Epidermal melanocyte (primary cell): ENCODE data around the gene TRIM43.
"Not testable (repeated sequence)": the region's sequence is repeated elsewhere in the genome, so short reads cannot be mapped to it uniquely, and the experiment has no call there.

ENCODE experiments used
- DNase-seq: peaks from one replicate; pipeline ENCODE4 v3.0.0; 2011; ENCODE audit warnings: low spot score; ENCODE audit not compliant: insufficient read length

The TRIM43 gene

DNA sequence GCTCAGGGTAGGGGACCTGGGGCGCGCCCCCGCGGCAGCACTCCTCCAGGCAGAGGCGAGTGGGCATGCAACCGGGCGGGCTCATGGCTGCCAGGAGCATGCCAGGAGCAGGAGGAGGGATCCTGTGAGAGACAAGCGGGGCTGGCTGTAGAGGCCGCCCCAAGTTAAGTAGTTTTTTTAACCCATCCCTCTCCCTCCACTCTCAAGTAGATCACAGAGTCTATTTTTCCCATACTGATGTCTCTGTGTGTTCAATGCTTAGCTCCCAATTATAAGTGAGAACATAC lies 49.4 kb downstream of the TRIM43 start:
- DNase-seq = not testable (repeated sequence)

DNA sequence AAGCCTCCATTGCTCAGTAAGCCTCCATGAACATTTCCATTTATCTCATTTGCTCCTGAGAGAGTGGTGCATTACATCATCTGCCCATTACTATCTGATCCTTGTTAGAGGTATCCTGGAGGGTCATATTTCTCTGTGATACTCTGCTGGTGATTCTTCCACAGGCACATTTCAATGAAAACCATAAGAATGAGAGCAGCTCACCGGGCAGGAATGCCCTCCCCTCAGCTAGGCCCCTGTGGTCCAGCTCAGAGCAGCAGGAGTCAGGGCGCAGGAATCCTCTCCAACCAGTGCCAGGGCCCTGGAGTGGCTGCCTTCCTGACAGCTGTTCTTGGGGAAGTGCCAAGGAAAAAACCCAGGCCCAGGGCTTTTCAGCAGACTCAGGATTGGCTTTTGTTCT lies 50.0 kb downstream of the TRIM43 start:
- DNase-seq = not testable (repeated sequence)

DNA sequence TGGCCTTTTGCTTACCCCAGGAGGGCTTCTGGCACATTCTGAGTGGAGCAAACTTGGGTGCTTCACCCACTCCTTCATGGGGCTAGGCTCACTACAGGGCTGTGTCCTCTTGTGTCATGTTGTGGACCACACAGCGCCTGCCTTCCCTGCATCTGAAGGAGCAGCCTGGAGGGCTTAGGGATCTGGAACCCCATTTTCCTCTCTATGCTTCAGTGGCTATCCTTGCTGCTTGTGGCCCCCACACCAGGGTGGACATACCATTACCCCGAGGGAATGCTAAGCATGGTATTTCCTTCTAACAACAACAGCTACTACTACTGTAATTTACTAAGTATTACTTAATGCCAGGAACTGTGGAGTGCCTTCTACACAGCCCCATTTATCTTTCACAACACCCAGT lies 50.6 kb downstream of the TRIM43 start:
- DNase-seq = not testable (repeated sequence)

DNA sequence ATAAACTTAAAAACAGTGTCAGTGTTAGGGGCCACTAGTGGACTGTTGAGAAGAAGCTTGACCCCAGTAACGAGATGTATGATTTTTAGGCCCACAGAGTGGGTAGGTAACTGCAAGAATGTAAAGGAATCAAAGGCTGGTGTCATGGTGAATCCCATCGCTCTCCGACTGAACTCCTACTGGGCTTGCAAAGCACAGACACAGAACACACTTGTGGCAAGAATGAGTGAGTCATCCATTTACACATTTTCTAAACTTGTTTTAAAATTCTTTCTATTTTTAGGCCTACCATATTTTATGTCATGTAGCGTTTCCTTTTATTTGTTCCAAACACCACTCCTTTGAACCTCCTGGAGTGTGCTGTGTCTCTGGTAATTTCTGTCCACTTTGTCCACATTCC lies 51.1 kb downstream of the TRIM43 start:
- DNase-seq = not testable (repeated sequence)

DNA sequence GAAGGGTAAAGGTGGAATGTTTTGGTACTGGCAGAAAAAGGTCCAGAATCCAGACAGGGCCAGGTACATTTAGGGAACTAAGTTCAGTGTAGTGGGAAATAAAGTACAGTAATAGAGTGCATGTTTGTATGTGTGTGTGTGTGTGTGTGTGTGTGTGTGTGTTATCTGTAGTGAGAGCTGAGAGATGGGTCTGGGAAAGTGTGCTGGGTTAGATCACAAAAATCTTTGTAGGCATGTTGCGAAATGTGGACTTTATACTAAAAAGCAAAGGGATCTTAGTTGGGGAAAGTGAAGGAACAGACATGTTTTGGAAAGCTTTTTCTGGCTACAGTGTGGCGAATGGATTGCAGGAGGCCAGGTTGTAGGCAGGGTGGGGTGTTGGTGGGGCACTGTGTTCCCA lies 53.5 kb downstream of the TRIM43 start:
- not testable (repeated sequence) for DNase-seq

DNA sequence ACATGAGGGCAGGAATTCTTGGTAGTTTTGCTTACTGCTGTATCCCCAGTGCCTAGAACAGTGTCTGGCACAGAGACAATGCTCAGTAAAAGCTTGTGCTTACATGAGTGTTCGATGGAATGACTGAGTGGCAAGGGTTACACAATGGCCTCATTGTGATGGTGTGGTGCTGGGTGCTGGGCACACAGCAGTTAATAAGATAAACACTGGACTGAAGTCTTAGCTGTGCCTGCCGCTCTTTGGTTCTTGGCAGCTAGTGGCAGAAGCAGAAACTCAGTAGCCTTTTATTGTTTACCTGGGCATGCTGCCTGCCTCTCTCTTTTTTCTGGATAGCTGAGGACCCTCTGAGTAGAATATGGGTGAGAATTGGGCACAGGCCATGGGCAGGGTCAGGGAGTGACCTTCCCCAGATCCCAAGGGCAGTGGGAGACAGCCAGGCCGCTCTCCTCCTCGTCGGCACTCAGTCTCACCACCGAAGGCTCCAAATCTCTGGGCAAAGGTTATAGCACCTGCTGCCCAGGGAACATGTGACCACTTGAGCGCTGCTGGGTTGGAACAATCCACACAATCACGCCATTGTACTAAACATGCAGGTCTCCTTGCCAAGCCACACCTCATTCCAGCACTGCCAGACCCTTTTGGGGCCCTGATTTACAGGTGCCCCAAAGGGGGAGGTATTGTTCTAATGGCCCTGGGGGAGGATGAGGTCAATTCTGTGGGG lies 54.6 kb downstream of the TRIM43 start:
- not testable (repeated sequence) for DNase-seq

DNA sequence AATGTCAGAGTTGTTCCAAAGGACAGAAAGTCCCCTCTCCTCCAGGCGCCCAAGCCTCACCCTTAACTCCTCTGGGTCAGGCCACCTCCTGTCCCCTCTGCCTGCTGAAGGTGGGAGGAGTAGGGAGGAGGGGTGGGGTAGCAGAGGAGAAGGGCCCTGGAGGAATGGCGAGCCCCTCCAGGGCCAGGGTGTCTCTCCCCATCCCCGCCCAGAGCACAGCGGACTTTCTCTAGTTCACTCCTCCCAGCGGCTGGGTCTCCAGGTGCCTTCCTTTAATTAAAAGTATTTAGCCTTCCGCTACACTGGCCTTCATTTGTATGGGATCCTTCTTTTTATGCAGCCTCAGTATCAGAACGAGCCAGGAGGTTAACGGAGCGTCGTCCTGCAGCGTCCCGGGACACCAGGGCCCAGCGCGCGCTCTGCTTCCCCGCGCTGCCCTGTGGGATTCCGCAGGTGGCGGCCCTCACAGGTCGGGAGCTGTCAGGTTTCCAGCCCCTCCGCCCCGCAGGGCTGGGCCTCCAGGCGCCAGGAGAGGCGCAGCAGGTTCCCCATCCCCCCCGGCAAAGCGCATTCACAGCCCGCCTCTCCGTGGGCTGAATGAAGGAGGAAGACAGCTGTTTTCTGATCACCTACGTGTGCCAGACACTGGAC lies 57.2 kb downstream of the TRIM43 start:
- not testable (repeated sequence) for DNase-seq
